HG03097 (cell line): ENCODE measurements around the gene DIAPH3.
"Not testable (repeated sequence)": the region's sequence is repeated elsewhere in the genome, so short reads cannot be mapped to it uniquely, and the experiment has no call there.

Source experiments
- ATAC-seq: cut with Tn5 transposase; IDR thresholded peaks from one replicate; pipeline ENCODE4 v1.9.1; 2021; ENCODE audit not compliant: unreplicated experiment, low FRiP score

The DIAPH3 gene

GRCh38 chr13:60163478-60164233 is at the start of gene DIAPH3:
Gene DIAPH3, minus strand, starts transcription at chr13:60163928. Its CDS starts 162 bp downstream, at chr13:60163766.
- ATAC-seq: peak; percentile 99

- no peak for ATAC-seq
Observed at GRCh38 chr13:60213236-60213744, 49.6 kb upstream of the DIAPH3 start.

DNA sequence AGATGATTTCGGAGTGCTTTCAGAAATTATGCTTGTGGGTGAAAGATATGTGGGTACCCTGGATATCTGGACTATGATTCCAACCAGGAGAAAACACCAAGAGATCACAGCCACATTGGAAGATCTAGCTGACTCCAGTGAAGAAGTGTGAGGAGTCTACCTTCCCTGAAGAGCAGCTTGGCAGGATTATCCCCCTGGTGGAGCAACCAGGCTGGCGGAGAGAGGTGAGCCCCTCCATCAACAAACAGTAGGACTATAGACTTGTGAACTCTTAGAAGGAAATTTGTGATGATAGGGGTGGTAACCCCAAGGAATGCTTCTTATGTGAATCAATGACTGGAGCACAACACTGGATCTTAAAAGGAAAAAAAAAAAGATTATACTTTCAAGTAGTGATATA is 47.8 kb upstream of the DIAPH3 start:
- no peak for ATAC-seq

DNA sequence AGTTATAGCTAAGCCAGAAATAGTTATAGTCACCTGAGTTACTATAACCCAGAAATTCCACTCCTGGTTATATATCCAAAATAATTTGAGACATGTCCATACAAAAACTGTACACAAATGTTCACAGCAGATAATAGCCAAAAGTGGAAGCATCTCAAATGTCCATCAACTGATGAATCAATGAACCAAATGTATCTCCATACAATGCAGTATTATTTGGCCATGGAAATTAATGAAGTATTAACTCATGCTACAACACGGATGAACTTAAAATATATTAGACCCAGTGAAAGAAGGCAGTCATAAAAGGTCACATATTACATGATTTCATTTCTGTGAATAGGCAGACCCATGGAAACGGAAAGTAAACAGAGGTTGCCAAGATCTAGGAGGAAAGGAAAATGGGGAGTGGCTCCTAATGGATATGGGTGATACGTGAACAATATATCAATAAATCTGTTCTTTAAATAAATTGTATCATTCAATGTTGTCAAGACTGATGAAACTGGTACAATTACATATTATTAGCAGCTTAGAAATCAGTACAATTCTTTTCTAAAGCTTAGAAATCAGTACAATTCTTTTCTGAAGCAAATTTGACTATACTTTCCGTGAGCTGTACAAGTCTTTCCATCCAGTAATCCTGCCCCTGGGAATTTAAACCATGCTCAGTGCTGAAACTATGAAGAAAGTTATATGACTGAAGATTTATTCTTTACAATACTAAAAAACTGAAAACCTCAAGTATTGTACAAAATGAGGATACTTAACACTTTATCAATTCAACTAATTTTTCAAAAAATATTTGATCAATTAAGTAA is 47.0 kb upstream of the DIAPH3 start:
- no peak for ATAC-seq

DNA sequence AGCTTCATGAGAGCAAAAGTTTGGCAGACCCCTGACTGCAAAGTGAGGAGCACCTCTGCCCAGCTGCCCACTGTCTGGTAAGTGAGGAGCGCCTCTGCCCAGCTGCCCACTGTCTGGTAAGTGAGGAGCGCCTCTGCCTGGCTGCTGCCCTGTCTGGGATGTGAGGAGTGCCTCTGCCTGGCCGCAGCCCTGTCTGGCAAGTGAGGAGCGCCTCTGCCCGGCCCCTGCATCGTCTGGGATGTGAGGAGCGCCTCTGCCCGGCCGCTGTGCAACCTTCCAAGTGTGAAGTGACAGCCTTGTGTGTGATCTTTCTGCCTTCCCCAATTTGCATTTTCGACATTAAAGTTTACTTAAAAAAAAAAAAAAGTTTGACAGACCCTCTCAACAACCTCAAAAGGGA is 41.8 kb upstream of the DIAPH3 start:
- not testable (repeated sequence) for ATAC-seq

- ATAC-seq: no peak
Observed at GRCh38 chr13:60201286-60201685, 37.6 kb upstream of the DIAPH3 start.

DNA sequence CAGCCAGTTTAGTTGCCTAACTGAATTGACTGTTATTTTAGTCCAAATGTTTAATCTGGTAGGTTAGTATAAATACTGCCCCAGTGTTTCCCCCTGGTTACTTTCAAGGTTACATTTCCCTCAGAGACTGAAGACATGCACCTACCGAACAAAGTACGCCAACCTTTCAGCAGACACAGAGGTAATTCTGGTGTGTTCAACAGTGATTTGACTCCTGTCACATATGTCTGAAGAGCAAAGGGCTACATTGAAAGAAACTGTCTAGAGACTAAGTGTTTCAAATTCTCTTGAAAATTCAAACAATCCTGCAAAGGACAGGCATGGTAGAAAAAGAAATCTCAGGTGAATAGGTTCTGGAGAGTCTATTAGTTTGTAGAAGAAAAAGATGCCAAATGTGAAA is 32.2 kb upstream of the DIAPH3 start:
- ATAC-seq: not testable (repeated sequence)

DNA sequence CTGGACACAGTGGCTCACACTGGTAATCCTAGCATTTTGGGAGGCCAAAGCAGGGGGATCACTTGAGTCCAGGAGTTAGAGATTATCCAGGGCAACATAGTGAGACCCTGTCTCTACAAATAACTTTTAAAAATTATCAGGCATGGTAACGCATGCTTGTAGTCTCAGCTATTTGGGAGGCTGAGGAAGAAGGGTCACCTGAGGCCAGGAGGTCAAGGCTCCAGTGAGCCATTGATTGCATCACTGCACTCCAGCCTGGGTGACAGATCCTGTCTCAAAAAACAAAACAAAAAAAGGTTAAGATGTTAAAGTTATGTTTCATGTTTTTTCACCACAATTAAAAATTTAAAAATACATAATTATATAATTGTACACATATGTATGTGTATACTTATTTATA is 19.2 kb upstream of the DIAPH3 start:
- ATAC-seq: no peak

GRCh38 chr13:60178327-60178726 is 14.6 kb upstream of the DIAPH3 start:
- no peak for ATAC-seq

DNA sequence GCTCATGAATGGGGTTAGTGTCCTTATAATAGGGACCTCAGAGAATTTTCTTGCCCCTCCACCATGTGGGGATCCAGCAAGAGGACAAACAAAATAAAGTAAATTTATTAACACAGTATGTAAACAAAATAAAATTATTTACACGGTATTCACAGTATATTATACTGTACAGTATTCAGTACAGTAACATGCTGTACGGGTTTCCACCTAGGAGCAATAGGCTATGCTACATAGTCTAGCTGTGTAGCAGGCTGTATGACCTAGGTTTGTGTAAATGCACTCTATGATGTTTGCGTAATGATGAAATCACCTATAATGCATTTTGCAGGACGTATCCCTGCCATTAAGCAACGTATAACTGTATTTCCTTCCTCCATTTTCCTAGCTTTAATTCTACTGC is 11.8 kb upstream of the DIAPH3 start:
- ATAC-seq: no peak

DNA sequence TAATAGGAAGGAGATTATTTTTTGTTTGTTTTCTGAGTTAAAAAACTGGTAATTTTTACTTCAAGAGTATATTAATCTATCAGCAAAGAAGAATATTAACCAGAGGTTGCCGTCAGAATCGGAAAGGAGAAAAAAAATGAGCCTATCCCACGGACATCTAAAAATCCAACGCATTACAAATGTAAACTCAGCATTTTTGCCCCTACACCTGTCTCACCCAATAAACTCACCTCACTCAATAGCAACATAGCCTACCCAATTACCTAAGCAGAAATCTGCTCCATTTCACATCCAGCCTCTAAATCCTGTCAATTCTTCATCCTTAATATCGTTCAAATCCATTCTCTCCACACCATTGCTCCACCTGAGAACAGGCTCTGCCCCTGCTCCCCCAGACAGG is 10.4 kb upstream of the DIAPH3 start:
- no peak for ATAC-seq

DNA sequence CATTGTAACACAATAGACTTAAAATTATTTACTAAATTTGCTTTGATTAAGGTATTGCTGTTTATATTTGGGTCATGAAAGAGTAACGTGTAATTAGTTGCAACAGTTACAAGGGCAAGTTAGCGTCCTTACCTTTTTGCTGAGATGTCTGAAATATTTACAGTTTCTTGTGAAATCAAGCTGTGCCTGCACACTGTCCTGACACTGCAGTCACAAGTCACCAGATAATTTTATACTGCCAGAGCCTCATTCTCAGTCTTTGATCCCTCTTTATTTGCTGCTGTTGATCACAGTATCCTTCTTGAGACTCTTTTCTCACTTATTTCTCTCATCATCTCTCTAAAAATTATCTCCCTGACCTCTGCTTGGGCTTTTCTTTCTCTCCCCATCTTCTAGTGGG is 8.4 kb upstream of the DIAPH3 start:
- ATAC-seq: no peak

DNA sequence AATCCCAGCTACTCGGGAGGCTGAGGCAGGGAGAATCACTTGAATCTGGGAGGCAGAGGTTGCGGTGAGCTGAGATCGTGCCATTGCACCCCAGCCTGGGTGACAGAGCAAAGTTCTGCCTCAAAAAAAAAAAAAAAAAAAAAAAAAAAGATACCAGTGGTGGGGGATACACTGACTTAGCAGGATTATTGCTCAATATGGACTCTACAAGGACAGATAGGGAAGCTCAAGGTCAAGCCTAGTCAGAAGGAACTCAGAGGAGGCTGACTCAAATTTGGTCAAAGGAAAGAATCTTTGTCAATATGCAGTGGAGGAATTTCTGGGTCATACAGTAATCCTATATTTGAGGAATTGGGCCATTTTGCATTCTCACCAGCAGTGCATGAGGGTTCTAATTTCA is 6.7 kb upstream of the DIAPH3 start:
- no peak for ATAC-seq

DNA sequence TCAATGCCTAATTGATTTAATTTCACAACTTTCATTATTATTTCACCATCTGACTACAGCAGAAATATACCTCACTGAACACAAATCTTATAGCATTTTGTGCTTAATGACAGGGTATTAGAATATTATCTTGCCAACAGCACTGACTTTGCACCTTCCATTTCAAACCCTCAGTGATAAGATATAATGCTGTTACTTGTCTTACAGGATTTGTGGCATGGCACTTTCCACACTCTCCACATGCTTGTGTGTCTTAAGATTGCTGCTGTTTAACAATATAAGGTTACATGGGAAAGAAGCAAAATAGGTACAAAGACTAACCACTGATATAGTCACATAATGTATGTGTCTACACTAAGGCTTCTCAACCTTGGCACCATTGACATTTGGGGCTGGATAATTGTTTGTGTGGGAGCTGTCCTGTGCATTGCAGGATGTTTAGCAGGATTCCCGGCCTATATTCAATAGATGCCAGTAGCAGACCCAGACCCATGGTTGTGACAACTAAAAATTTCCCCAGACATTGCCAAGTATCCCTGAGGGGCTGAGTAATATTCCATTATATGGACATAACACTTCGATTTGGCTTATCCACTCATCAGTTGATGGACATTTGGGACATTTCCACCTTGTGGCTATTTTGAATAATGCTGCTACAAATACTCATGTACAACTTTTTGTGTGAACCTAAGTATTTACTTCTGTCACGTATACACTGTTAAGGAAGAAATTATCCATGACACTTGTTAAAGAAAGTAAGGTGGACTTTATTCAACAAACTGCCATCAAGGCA is 5.7 kb upstream of the DIAPH3 start:
- no peak for ATAC-seq

DNA sequence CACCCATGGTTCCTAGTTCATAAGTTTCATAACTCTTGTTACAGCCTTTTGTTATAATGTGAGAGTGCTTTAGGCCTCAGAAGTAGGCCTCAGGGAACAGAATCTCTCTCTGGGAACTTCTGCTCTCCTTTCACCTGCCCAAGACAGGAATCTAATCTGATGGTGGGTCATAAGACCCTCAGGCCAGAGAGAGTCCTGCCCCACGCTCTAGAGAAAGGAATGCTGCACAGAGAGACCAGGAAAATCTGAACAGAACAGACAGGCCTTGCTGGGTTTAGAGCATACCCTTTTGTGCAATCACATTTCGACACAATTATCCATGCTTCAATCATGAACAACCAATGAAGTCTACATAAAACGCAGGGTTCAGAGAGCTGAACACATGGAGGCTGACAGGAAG is 3.4 kb upstream of the DIAPH3 start:
- ATAC-seq: no peak

DNA sequence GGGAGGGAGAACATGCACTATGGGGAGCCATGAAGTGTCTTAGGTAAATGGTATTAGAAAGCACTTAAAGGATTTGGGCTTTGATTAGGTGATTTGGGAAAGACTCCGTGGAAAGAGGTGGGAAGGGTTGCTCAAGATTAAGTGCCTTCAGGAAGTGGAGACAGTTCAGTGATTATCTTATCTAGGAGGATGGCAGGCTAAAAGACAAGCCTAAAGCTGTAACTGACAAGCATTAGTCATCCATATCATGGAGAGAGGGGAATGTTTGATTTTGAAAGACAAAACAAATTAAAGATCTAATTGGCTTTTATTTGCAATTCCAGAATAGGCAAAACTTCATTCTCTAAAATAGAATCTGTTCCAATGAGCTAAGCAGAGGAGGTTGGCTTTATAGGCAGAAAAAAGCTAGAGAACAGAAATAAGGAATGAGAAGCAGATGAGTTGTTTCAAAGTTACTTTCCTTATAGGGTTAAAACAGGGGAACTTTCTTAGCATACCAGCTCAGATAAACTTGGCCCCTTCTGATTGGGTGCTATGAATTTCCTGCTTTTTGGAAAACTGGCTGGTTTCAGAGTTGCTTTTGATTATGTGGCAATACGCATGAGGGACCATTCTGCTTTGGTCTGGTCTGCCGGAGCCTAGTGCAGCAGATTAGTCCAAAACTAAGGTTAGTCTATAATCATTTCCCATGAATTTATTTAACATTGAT is 1.8 kb upstream of the DIAPH3 start:
- ATAC-seq: no peak

GRCh38 chr13:60164234-60164889 is 634 bp upstream of the DIAPH3 start:
- ATAC-seq: peak; percentile 7

- no peak for ATAC-seq
Observed at GRCh38 chr13:60162096-60162495, 1.6 kb downstream of the DIAPH3 start.

DNA sequence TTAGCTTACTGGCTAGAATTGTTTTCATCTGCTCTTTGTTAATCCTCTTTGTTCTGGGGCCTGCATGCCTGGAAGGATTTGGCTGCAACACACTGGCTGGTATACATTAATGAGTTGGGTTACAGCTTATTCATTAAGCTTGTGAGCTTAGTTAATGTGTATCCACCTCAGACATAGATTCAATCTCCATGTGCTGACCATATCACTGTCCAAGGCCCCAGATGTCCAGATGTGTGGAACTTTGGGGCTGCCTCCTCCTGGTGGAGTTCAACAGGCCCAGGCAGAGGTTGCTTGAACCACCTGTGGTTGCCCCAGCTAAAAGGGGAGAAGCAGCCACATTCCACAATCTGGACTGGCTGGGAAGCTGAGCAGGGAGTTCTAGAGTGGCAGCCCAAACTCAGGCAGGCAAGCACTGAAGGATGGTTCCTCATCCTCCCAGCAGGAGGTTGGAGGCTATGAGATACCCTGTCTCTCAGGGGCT is 5.4 kb downstream of the DIAPH3 start:
- ATAC-seq: peak; percentile 72

GRCh38 chr13:60155978-60156377 is 7.8 kb downstream of the DIAPH3 start:
- ATAC-seq: no peak
